A549 (cell line): ENCODE data around the gene SLC22A23. TPM values are rescaled to one million over a fixed set of nuclear protein-coding genes. Genes with fewer than 3 reads are reported as not detected.

Experiments used
- ATAC-seq, 2 experiments: fragments of 200-7000 bp in 1 of 2; fragments of >200 bp in 1 of 2; cut with Nextera tagmentation in 1 of 2; cut with Tn5 transposase in 1 of 2; 3 replicates each; pipeline versions ENCODE4 v1.8.0 to v1.9.1; 2018 to 2020; ENCODE audit warnings: mild to moderate bottlenecking in 1 of 2, moderate library complexity in 1 of 2
- CTCF ChIA-PET: fragments of 300-600 bp; sonication (Branson Sonifier 250); formaldehyde crosslinking; extraction: SDS; loops from one replicate; lab custom pipeline; 2021; ENCODE audit warnings: antibody characterized with exemption, inconsistent platforms; lab: Yijun Ruan, JAX
- POLR2A ChIA-PET: fragments of 350-600 bp; formaldehyde crosslinking; extraction: SDS; loops from one replicate; lab custom pipeline; 2021; ENCODE audit warnings: antibody characterized with exemption, inconsistent platforms; lab: Yijun Ruan, JAX
- DNase-seq, 2 experiments: peaks; one replicate each; pipeline versions ENCODE4 v3.0.0 to v3.0.0-alpha.2; 2011 to 2016; ENCODE audit warnings: low read depth in 1 of 2, low spot score in 1 of 2
- FAIRE-seq: peaks from 2 replicates; lab custom pipeline; 2011; peaks lifted over from hg19 to GRCh38; lab: Jason Lieb, UNC
- H3K27ac ChIP-seq, 2 experiments: fragments of >200 bp; sonication (Bioruptor Twin); formaldehyde crosslinking; 3 replicates each; pipeline ENCODE4 v1.5.1; 2016 to 2017
- H3K4me1 ChIP-seq: fragments of >200 bp; sonication (Bioruptor Twin); formaldehyde crosslinking; 3 replicates; pipeline ENCODE4 v1.6.1; 2016
- H3K4me2 ChIP-seq: fragments of >200 bp; sonication (Bioruptor Twin); formaldehyde crosslinking; 3 replicates; pipeline ENCODE4 v1.6.1; 2016
- H3K4me3 ChIP-seq: fragments of >200 bp; sonication (Bioruptor Twin); formaldehyde crosslinking; 3 replicates; pipeline ENCODE4 v1.5.1; 2016
- H3K9me3 ChIP-seq: fragments of >200 bp; sonication (Bioruptor Twin); formaldehyde crosslinking; 3 replicates; pipeline ENCODE4 v1.6.1; 2016
- CTCF ChIP-seq: fragments of >200 bp; sonication (Bioruptor Twin); formaldehyde crosslinking; IDR thresholded peaks from 3 replicates; pipeline ENCODE4 v1.5.1; 2016
- E2F6 ChIP-seq: IDR thresholded peaks from 2 replicates; pipeline ENCODE4 v1.6.1; 2012; ENCODE audit warnings: low read depth, borderline replicate concordance
- EHMT2 ChIP-seq: fragments of 200-600 bp; sonication (generic); IDR thresholded peaks from 2 replicates; pipeline ENCODE4 v1.6.1; 2016; ENCODE audit warnings: antibody characterized with exemption, low read depth, mild to moderate bottlenecking, moderate library complexity
- EP300 ChIP-seq, 2 experiments: fragments of >200 bp; sonication (Bioruptor Twin); formaldehyde crosslinking; IDR thresholded peaks; 2 replicates in 1 of 2; 3 replicates in 1 of 2; pipeline ENCODE4 v1.6.1; 2016 to 2017
- FOSB ChIP-seq: fragments of 250-450 bp; sonication (Bioruptor Pico); IDR thresholded peaks from 2 replicates; pipeline ENCODE4 v1.5.0; 2020; ENCODE audit warnings: mild to moderate bottlenecking, moderate library complexity
- FOXS1 ChIP-seq: fragments of 250-450 bp; sonication (Bioruptor Pico); IDR thresholded peaks from 2 replicates; pipeline ENCODE4 v1.5.0; 2020; ENCODE audit warnings: mild to moderate bottlenecking, moderate library complexity
- HDAC2 ChIP-seq: fragments of 200-600 bp; sonication (generic); IDR thresholded peaks from 2 replicates; pipeline ENCODE4 v1.6.1; 2016
- HMGXB4 ChIP-seq: fragments of 250-450 bp; sonication (Bioruptor Pico); IDR thresholded peaks from 2 replicates; pipeline ENCODE4 v1.5.0; 2021; ENCODE audit warnings: mild to moderate bottlenecking, moderate library complexity, borderline replicate concordance
- HOXB13 ChIP-seq: fragments of 250-450 bp; sonication (Bioruptor Pico); IDR thresholded peaks from 2 replicates; pipeline ENCODE4 v1.5.0; 2020; ENCODE audit warnings: low read depth, mild to moderate bottlenecking, moderate library complexity
- HOXB5 ChIP-seq: fragments of 250-450 bp; sonication (Bioruptor Pico); IDR thresholded peaks from 2 replicates; pipeline ENCODE4 v1.5.0; 2020; ENCODE audit warnings: mild to moderate bottlenecking, moderate library complexity
- JUN ChIP-seq, 2 experiments: fragments of >200 bp; sonication (Bioruptor Twin); formaldehyde crosslinking; IDR thresholded peaks; 2 replicates in 1 of 2; 3 replicates in 1 of 2; pipeline ENCODE4 v1.6.1; 2016 to 2017
- KDM1A ChIP-seq: fragments of 200-600 bp; sonication (generic); IDR thresholded peaks from 2 replicates; pipeline ENCODE4 v1.6.1; 2016; ENCODE audit warnings: low read depth, mild to moderate bottlenecking
- MAFK ChIP-seq: fragments of 450-650 bp; IDR thresholded peaks from 2 replicates; pipeline ENCODE4 v1.6.1; 2014; ENCODE audit not compliant: partially characterized antibody
- MYC ChIP-seq: IDR thresholded peaks from 2 replicates; pipeline ENCODE4 v1.6.1; 2012; ENCODE audit warnings: mild to moderate bottlenecking, inconsistent platforms, low read length, improper control_type of control experiment, borderline replicate concordance
- NPAS2 ChIP-seq: fragments of 250-450 bp; sonication (Bioruptor Pico); IDR thresholded peaks from 2 replicates; pipeline ENCODE4 v1.8.0; 2022; ENCODE audit warnings: mild to moderate bottlenecking, moderate library complexity, borderline replicate concordance
- NR3C1 ChIP-seq: fragments of >200 bp; sonication (Bioruptor Twin); formaldehyde crosslinking; IDR thresholded peaks from 3 replicates; pipeline ENCODE4 v1.6.1; 2017
- PBX3 ChIP-seq: IDR thresholded peaks from 2 replicates; pipeline ENCODE4 v1.6.1; 2012
- PHF8 ChIP-seq: fragments of 200-600 bp; sonication (generic); IDR thresholded peaks from 2 replicates; pipeline ENCODE4 v1.6.1; 2016; ENCODE audit warnings: low read depth, mild to moderate bottlenecking, antibody characterized with exemption, moderate library complexity, borderline replicate concordance
- POLR2AphosphoS2 ChIP-seq: conservative IDR thresholded peaks from 2 replicates; pipeline ENCODE4 v1.6.1; 2012; ENCODE audit warnings: low read length, improper control_type of control experiment, inconsistent platforms
- RAD21 ChIP-seq, 2 experiments: fragments of >200 bp in 1 of 2; sonication (Bioruptor Twin) in 1 of 2; formaldehyde crosslinking in 1 of 2; IDR thresholded peaks in 1 of 2; conservative IDR thresholded peaks in 1 of 2; 2 replicates in 1 of 2; 3 replicates in 1 of 2; pipeline ENCODE4 v1.6.1; 2012 to 2018; ENCODE audit warnings: inconsistent platforms in 1 of 2
- RCOR1 ChIP-seq: fragments of 150-350 bp; IDR thresholded peaks from 2 replicates; pipeline ENCODE4 v1.6.1; 2014; ENCODE audit warnings: antibody characterized with exemption, low read length, low read depth
- TFCP2L1 ChIP-seq: fragments of 250-450 bp; sonication (Bioruptor Pico); IDR thresholded peaks from 2 replicates; pipeline ENCODE4 v1.5.0; 2021; ENCODE audit warnings: mild to moderate bottlenecking
- ZSCAN20 ChIP-seq: fragments of 250-450 bp; sonication (Bioruptor Pico); IDR thresholded peaks from 2 replicates; pipeline ENCODE4 v1.8.0; 2022; ENCODE audit warnings: mild to moderate bottlenecking, moderate library complexity
- whole genome bisulfite sequencing: methylation state at CpG from one replicate; pipeline ENCODE4 v1.1.6; 2017; ENCODE audit errors: missing lambda C conversion rate; 5-methylcytosine and 5-hydroxymethylcytosine counted together
- polyA plus RNA-seq, 4 experiments: library from polyadenylated mRNA; depleted of rRNA in 3 of 4; stranded (reverse); fragments of >200 nt; fragmentation: RNase III in 1 of 4; extraction: RNeasy Plus Mini Kit Qiagen cat#74134 plus additional on column Dnase treatment in 1 of 4; gene quantifications; 2 replicates in 3 of 4; 3 replicates in 1 of 4; pipeline ENCODE4 v1.2.3, GENCODE V29; 2011 to 2017
- TF ChIP-seq, protein P1 (sequence below): fragments of 150-350 bp; IDR thresholded peaks from 2 replicates; pipeline ENCODE4 v1.6.1; 2014; ENCODE audit warnings: low read depth, mild to moderate bottlenecking, low read length
- TF ChIP-seq, protein P2 (sequence below): fragments of >200 bp; sonication (Bioruptor Twin); formaldehyde crosslinking; IDR thresholded peaks from 3 replicates; pipeline ENCODE4 v1.6.1; 2016
- TF ChIP-seq, protein P3 (sequence below): fragments of >200 bp; sonication (Bioruptor Twin); formaldehyde crosslinking; IDR thresholded peaks from 2 replicates; pipeline ENCODE4 v1.6.1; 2016

SLC22A23 gene
- polyA plus RNA-seq, 2 of the 4 experiments (the other 2 are of a cell fraction), result 4.4 to 6.2 TPM

DNA sequence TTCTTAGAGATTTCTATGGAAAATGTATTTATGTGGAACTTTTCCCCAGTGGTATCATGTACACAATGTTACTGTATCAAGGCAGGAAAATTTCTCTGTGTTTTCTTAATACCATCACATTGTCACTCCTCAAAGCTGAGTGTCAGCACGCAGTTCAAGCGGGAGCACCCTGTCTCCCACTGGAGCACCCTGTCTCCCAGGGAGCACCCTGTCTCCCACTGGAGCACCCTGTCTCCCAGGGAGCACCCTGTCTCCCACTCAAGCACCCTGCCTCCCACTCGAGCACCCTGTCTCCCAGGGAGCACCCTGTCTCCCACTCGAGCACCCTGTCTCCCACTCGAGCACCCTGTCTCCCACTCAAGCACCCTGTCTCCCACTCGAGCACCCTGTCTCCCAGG, 146.8 kb downstream of the SLC22A23 start:
- H3K4me2 ChIP-seq, result no peak overlapping the region
- DNase-seq (no peak), FAIRE-seq (no peak), ATAC-seq (no peak)
- H3K4me3 ChIP-seq, result no peak overlapping the region
- H3K4me1 ChIP-seq, result no peaks in the 10 kb centered on the region
- H3K9me3 ChIP-seq, result 0 out of 3 replicates have a peak, but pooled peaks cover 6% of the 10 kb centered on the region
- TF ChIP-seq CTCF, result no peak
- ChIA-PET CTCF (no interaction called here), POLR2A (no interaction called here)
- no peak overlapping the region for H3K27ac ChIP-seq
- 68% methylated on average over 6 of the region's 6 CpGs for WGBS

- Histone ChIP-seq H3K4me1 (no peaks in the 10 kb centered on the region), H3K27ac (no peak overlapping the region), H3K4me2 (no peak overlapping the region), H3K9me3 (0 out of 3 replicates have a peak, but pooled peaks cover 6% of the 10 kb centered on the region), H3K4me3 (no peak overlapping the region)
- ChIA-PET CTCF (no interaction called here), POLR2A (no interaction called here)
- DNase-seq, result no peak
- WGBS, result 91% methylated on average over 11 of the region's 11 CpGs
- no peak for TF ChIP-seq EHMT2
- TF ChIP-seq PBX3, result no peak
- no peak for TF ChIP-seq PHF8
- TF ChIP-seq EP300 (IDR thresholded peaks at IDR 0.05), result no peak
- no peak for TF ChIP-seq RAD21 (conservative IDR thresholded peaks at IDR 0.05 in 1 of 2, IDR thresholded peaks at IDR 0.05 in 1 of 2)
- no peak for TF ChIP-seq TFCP2L1 (CRISPR knock-in tag)
- no peak for TF ChIP-seq JUN (IDR thresholded peaks at IDR 0.05)
- no peak for TF ChIP-seq NR3C1
- TF ChIP-seq MAFK, result no peak
- no peak for TF ChIP-seq HOXB13 (CRISPR knock-in tag)
- TF ChIP-seq ZSCAN20 (CRISPR knock-in tag), result no peak
- TF ChIP-seq HOXB5 (CRISPR knock-in tag), result no peak
- TF ChIP-seq RCOR1, result no peak
- no peak for TF ChIP-seq FOSB (CRISPR knock-in tag)
- no peak for TF ChIP-seq POLR2AphosphoS2
- TF ChIP-seq MYC, result no peak
- FAIRE-seq, result no peak
- ATAC-seq, result no peak; a peak in 1 of 6 replicates
These were observed 147.3 kb downstream of the SLC22A23 start for GRCh38 chr6:3309391-3310050.

DNA sequence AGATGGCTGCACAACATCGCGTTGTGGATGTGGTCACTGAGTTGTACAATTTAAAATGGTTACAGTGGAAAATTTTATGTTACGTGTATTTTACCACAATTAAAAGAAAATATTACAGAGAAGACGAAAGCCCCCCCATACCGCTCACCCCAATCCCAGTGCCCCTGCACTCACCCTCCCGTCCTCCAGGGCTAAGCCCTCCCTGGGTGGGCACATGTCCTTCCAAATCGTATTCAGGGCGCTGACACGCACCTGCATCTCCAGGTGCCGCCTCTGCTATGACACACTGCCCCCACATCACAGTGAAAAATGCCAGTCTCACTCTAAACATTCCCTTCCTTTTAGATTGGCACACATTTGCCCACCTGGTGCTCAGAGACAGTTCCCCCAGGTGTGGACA, 148.7 kb downstream of the SLC22A23 start:
- Histone ChIP-seq H3K4me1 (no peaks in the 10 kb centered on the region), H3K9me3 (0 out of 3 replicates have a peak, but pooled peaks cover 6% of the 10 kb centered on the region), H3K27ac (no peak overlapping the region), H3K4me3 (no peak overlapping the region), H3K4me2 (no peak overlapping the region)
- no peak for ATAC-seq
- ChIA-PET CTCF (no interaction called here), POLR2A (no interaction called here)
- no peak for DNase-seq
- FAIRE-seq, result no peak
- WGBS, result 85% methylated on average over 10 of the region's 10 CpGs
- TF ChIP-seq FOXS1 (CRISPR knock-in tag) (no peak), HDAC2 (no peak), NPAS2 (CRISPR knock-in tag) (no peak), HMGXB4 (CRISPR knock-in tag) (no peak), PHF8 (no peak), E2F6 (no peak), EHMT2 (no peak), KDM1A (no peak), RCOR1 (no peak)
- TF ChIP-seq, protein P1, sequence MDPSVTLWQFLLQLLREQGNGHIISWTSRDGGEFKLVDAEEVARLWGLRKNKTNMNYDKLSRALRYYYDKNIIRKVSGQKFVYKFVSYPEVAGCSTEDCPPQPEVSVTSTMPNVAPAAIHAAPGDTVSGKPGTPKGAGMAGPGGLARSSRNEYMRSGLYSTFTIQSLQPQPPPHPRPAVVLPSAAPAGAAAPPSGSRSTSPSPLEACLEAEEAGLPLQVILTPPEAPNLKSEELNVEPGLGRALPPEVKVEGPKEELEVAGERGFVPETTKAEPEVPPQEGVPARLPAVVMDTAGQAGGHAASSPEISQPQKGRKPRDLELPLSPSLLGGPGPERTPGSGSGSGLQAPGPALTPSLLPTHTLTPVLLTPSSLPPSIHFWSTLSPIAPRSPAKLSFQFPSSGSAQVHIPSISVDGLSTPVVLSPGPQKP, result no peak
- TF ChIP-seq, protein P2, sequence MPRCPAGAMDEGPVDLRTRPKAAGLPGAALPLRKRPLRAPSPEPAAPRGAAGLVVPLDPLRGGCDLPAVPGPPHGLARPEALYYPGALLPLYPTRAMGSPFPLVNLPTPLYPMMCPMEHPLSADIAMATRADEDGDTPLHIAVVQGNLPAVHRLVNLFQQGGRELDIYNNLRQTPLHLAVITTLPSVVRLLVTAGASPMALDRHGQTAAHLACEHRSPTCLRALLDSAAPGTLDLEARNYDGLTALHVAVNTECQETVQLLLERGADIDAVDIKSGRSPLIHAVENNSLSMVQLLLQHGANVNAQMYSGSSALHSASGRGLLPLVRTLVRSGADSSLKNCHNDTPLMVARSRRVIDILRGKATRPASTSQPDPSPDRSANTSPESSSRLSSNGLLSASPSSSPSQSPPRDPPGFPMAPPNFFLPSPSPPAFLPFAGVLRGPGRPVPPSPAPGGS, result no peak
- TF ChIP-seq, protein P3, sequence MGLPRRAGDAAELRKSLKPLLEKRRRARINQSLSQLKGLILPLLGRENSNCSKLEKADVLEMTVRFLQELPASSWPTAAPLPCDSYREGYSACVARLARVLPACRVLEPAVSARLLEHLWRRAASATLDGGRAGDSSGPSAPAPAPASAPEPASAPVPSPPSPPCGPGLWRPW, result no peak
